Lower leg skin (tissue), 4 donors: ENCODE data around the gene APBB2. TPM values are rescaled to one million over a fixed set of nuclear protein-coding genes. Genes with fewer than 3 reads are reported as not detected.

Experiments
- DNase-seq, 2 donors: peaks; one replicate each; pipeline ENCODE4 v3.0.0-alpha.2; 2019; ENCODE audit warnings: low spot score in 2 of 2
- H3K4me3 ChIP-seq: fragments of 200-600 bp; sonication (generic); 2 replicates; pipeline ENCODE4 v1.5.1; 2017; ENCODE audit warnings: mild to moderate bottlenecking, low read depth; ENCODE audit not compliant: poor library complexity, severe bottlenecking
- CTCF ChIP-seq, 3 donors: fragments of 450-650 bp; IDR thresholded peaks; one replicate each; pipeline ENCODE4 v1.5.1; 2016; ENCODE audit warnings: antibody characterized with exemption in 3 of 3, mild to moderate bottlenecking in 3 of 3, moderate library complexity in 2 of 3
- POLR2A ChIP-seq, 2 donors: fragments of 450-650 bp; IDR thresholded peaks; one replicate each; pipeline ENCODE4 v1.6.1; 2016 to 2017; ENCODE audit warnings: antibody characterized with exemption in 2 of 2, mild to moderate bottlenecking in 1 of 2, moderate library complexity in 1 of 2
- WGBS, 2 donors: methylation state at CpG; one replicate each; pipeline ENCODE4 v1.1.5; 2018; 5-methylcytosine and 5-hydroxymethylcytosine counted together
- intact Hi-C: fragments of 100-400 bp; cut with DNase I; formaldehyde crosslinking; loops from one replicate; pipeline ENCODE4 v1.15.0; 2023; ENCODE audit warnings: low total_unique reads
- total RNA-seq, 4 donors: library from RNA; depleted of rRNA; stranded (reverse); fragments of >200 nt; gene quantifications; one replicate each; pipeline ENCODE4 v1.1.0, GENCODE V29; 2016

The APBB2 gene
- total RNA-seq, 4 donors from 2014 or later: 24.0 to 49.2 (median 43.3) TPM

DNA sequence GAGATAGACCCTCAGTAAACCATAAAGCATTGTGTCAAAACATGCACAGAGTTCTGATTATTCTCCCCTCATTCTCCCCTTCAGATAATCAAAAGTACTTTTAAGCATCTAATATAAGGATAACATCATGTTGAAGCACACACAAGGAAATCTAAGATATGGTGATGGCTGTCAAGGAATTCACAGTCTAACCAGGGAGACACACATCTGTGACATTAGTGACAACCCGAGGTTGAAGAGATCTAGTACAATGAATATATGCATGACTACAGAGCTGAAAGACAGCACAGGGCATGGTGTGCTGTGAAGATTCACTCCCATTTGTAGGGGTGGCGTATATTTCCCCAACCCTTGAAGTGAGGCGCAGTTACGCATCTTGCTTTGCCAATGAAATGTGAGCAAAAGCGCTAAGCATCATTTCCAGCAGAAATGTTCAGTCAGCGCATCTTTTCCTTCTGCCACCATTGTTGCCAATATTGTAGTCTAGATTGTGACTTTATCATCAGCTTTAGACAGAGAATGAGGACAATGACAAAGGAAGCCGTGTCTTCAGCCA, 342.6 kb downstream of the APBB2 start:
- H3K4me3 ChIP-seq: no peak overlapping the region
- TF ChIP-seq CTCF (IDR thresholded peaks at IDR 0.05) (no peak), POLR2A (IDR thresholded peaks at IDR 0.05) (no peak)
- no peak for DNase-seq
- intact Hi-C loops: no loop called here
- WGBS, 2 donors: 96% methylated on average over 7 of the region's 7 CpGs

DNA sequence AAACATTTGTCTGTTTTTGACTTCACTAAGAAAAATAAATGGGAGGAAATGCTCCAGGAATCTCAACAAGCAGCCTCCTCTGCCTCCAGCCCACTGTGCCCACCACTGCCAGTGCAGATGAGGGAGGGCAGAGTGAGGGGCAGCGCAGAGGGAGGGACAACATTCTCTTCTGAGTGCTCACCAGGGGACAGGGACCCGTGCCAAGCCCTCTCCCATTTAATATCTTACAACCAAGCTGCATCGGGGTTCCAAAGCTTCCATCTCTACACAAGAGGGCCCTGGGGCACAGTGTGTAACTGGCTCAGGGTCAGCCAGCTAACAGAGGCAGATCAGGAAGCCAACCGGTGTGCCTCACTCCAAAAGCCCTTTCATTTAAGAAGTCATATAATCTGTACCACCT, 344.2 kb downstream of the APBB2 start:
- TF ChIP-seq CTCF (IDR thresholded peaks at IDR 0.05) (no peak), POLR2A (IDR thresholded peaks at IDR 0.05) (no peak)
- no peak for DNase-seq

GRCh38 chr4:40865696-40866095, 348.6 kb downstream of the APBB2 start:
- DNase-seq: no peak
- intact Hi-C loops: no loop called here
- 71 to 78% methylated on average over 8 of the region's 8 CpGs for WGBS, 2 donors
- TF ChIP-seq POLR2A (IDR thresholded peaks at IDR 0.05) (no peak), CTCF (IDR thresholded peaks at IDR 0.05) (no peak)
- H3K4me3 ChIP-seq: no peak overlapping the region

More for the DNA sequence above, 344.2 kb downstream of the APBB2 start:
- no peak overlapping the region for H3K4me3 ChIP-seq
- 46 to 70% methylated on average over 4 of the region's 4 CpGs for WGBS, 2 donors
- intact Hi-C loops: no loop called here

DNA sequence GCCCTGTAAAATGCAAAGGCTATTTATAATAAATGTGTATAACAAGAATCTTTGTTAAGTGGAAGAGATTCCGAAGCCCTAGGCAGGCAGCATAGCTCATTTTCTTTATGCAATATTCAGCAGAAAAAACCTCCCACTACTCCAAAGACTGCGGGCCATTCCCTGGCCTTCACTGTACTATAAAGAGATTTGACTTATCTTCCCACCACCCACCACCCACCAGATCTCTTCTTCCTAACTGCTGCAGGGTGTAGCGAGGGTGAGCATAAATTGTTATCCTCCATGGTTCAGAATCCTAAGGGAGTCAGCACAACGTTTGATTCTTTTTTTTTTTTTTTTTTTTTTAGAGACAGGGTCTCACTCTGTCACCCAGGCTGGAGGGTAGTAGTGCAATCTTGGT, 349.8 kb downstream of the APBB2 start:
- 76 to 84% methylated on average over 4 of the region's 4 CpGs for WGBS, 2 donors
- no peak for TF ChIP-seq CTCF (IDR thresholded peaks at IDR 0.05)
- TF ChIP-seq POLR2A (IDR thresholded peaks at IDR 0.05): no peak
- DNase-seq: no peak
- intact Hi-C loops: no loop called here
- H3K4me3 ChIP-seq: no peak overlapping the region

DNA sequence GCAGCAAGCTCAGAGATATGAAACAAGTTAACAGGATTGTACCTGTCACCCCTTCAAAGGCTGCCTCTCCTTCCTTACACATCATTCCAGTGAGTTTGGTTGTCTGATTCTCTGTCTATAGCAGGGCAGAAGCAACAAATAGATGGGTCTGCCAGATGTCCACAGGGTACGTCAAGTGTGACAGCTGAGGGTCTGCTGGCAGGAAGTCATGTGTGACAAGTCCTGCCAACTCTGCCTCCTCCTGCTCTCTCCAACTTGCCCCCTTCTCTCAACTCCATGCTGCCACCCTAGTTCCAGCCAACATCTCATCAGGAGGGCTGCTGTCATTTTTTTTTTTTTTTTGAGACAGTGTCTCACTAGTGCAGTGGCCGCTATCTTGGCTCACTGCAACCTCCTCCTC, 355.4 kb downstream of the APBB2 start:
- intact Hi-C loops: no loop called here
- no peak for DNase-seq

More for the DNA sequence above, 355.4 kb downstream of the APBB2 start:
- no peak overlapping the region for H3K4me3 ChIP-seq
- 89 to 97% methylated on average over 2 of the region's 2 CpGs for WGBS, 2 donors
- TF ChIP-seq POLR2A (IDR thresholded peaks at IDR 0.05): no peak
- TF ChIP-seq CTCF (IDR thresholded peaks at IDR 0.05): no peak
